Measurements from ENCODE around the gene TRIP11. TPM values are rescaled to one million over a fixed set of nuclear protein-coding genes. Genes with fewer than 3 reads are reported as not detected.

TRIP11 gene
- total RNA-seq, 1 experiment from 2014 or later: 31.6 TPM

- no peaks in the 10 kb centered on the region for H3K9me2 ChIP-seq (replicated peaks; ENCODE audit: insufficient read depth, low read length)
- no peak for DNase-seq
- H3K27me3 ChIP-seq (ENCODE audit: low read length): no peaks in the 10 kb centered on the region
- no peak overlapping the region for H2AFZ ChIP-seq (ENCODE audit: low read length)
- no peak overlapping the region for H3K4me3 ChIP-seq (ENCODE audit: low read length)
- H3K9me3 ChIP-seq (ENCODE audit: low read length): no peaks in the 10 kb centered on the region
- H3K36me3 ChIP-seq (ENCODE audit: insufficient read depth, low read length): peaks cover 34% of the 10 kb centered on the region
- H4K20me1 ChIP-seq (ENCODE audit: insufficient read depth, low read depth, low read length): no peaks in the 10 kb centered on the region
- H3K4me1 ChIP-seq (ENCODE audit: low read length): no peaks in the 10 kb centered on the region
- H3K79me2 ChIP-seq (ENCODE audit: low read length): peaks cover 19% of the 10 kb centered on the region
- no peak overlapping the region for H3K9ac ChIP-seq (ENCODE audit: low read length)
- H3K4me2 ChIP-seq (ENCODE audit: low read depth, low read length, poor library complexity, severe bottlenecking): no peak overlapping the region
- no peak overlapping the region for H3K27ac ChIP-seq (ENCODE audit: low read length)
Observed at GRCh38 chr14:91980157-91980556, 59.7 kb downstream of the TRIP11 start.

- no peaks in the 10 kb centered on the region for H4K20me1 ChIP-seq (ENCODE audit: insufficient read depth, low read depth, low read length)
- peaks cover 24% of the 10 kb centered on the region for H3K36me3 ChIP-seq (ENCODE audit: insufficient read depth, low read length)
- peaks cover 7% of the 10 kb centered on the region for H3K79me2 ChIP-seq (ENCODE audit: low read length)
- H3K9me2 ChIP-seq (replicated peaks; ENCODE audit: insufficient read depth, low read length): no peaks in the 10 kb centered on the region
- H3K4me2 ChIP-seq (ENCODE audit: low read depth, low read length, poor library complexity, severe bottlenecking): no peak overlapping the region
- H2AFZ ChIP-seq (ENCODE audit: low read length): no peak overlapping the region
- H3K4me1 ChIP-seq (ENCODE audit: low read length): no peaks in the 10 kb centered on the region
- H3K9ac ChIP-seq (ENCODE audit: low read length): no peak overlapping the region
- no peak for DNase-seq
- no peaks in the 10 kb centered on the region for H3K9me3 ChIP-seq (ENCODE audit: low read length)
- no peak overlapping the region for H3K4me3 ChIP-seq (ENCODE audit: low read length)
- no peak overlapping the region for H3K27ac ChIP-seq (ENCODE audit: low read length)
- H3K27me3 ChIP-seq (ENCODE audit: low read length): no peaks in the 10 kb centered on the region
Observed at GRCh38 chr14:91977884-91978283, 62.0 kb downstream of the TRIP11 start.

- Histone ChIP-seq H3K36me3 (ENCODE audit: insufficient read depth, low read length) (peaks cover 26% of the 10 kb centered on the region), H3K4me1 (ENCODE audit: low read length) (no peaks in the 10 kb centered on the region), H3K27ac (ENCODE audit: low read length) (no peak overlapping the region), H3K79me2 (ENCODE audit: low read length) (no peaks in the 10 kb centered on the region), H2AFZ (ENCODE audit: low read length) (no peak overlapping the region), H3K4me3 (ENCODE audit: low read length) (no peak overlapping the region), H3K9me2 (replicated peaks; ENCODE audit: insufficient read depth, low read length) (no peaks in the 10 kb centered on the region), H4K20me1 (ENCODE audit: insufficient read depth, low read depth, low read length) (no peaks in the 10 kb centered on the region), H3K9ac (ENCODE audit: low read length) (no peak overlapping the region), H3K27me3 (ENCODE audit: low read length) (no peaks in the 10 kb centered on the region), H3K9me3 (ENCODE audit: low read length) (no peaks in the 10 kb centered on the region), H3K4me2 (ENCODE audit: low read depth, low read length, poor library complexity, severe bottlenecking) (no peak overlapping the region)
- DNase-seq: no peak
Observed at GRCh38 chr14:91975763-91976162, 64.1 kb downstream of the TRIP11 start.

GRCh38 chr14:91971188-91971778, 68.6 kb downstream of the TRIP11 start:
- no peaks in the 10 kb centered on the region for H3K9me2 ChIP-seq (replicated peaks; ENCODE audit: insufficient read depth, low read length)
- no peaks in the 10 kb centered on the region for H3K79me2 ChIP-seq (ENCODE audit: low read length)
- no peak overlapping the region for H2AFZ ChIP-seq (ENCODE audit: low read length)
- peaks cover 43% of the 10 kb centered on the region for H3K36me3 ChIP-seq (ENCODE audit: insufficient read depth, low read length)
- no peaks in the 10 kb centered on the region for H3K27me3 ChIP-seq (ENCODE audit: low read length)
- no peak overlapping the region for H3K4me3 ChIP-seq (ENCODE audit: low read length)
- H3K4me2 ChIP-seq (ENCODE audit: low read depth, low read length, poor library complexity, severe bottlenecking): no peak overlapping the region
- no peaks in the 10 kb centered on the region for H3K9me3 ChIP-seq (ENCODE audit: low read length)
- peaks cover 9% of the 10 kb centered on the region for H3K4me1 ChIP-seq (ENCODE audit: low read length)
- H4K20me1 ChIP-seq (ENCODE audit: insufficient read depth, low read depth, low read length): no peaks in the 10 kb centered on the region
- no peak for DNase-seq
- no peak overlapping the region for H3K27ac ChIP-seq (ENCODE audit: low read length)
- H3K9ac ChIP-seq (ENCODE audit: low read length): no peak overlapping the region

GRCh38 chr14:91968280-91968679, 71.6 kb downstream of the TRIP11 start:
- H3K27me3 ChIP-seq (ENCODE audit: low read length): no peaks in the 10 kb centered on the region
- H4K20me1 ChIP-seq (ENCODE audit: insufficient read depth, low read depth, low read length): no peaks in the 10 kb centered on the region
- peaks cover 27% of the 10 kb centered on the region for H3K36me3 ChIP-seq (ENCODE audit: insufficient read depth, low read length)
- H3K9me2 ChIP-seq (replicated peaks; ENCODE audit: insufficient read depth, low read length): no peaks in the 10 kb centered on the region
- H3K9me3 ChIP-seq (ENCODE audit: low read length): no peaks in the 10 kb centered on the region
- H3K4me3 ChIP-seq (ENCODE audit: low read length): no peak overlapping the region
- no peak overlapping the region for H3K4me2 ChIP-seq (ENCODE audit: low read depth, low read length, poor library complexity, severe bottlenecking)
- DNase-seq: no peak
- no peak overlapping the region for H3K27ac ChIP-seq (ENCODE audit: low read length)
- H2AFZ ChIP-seq (ENCODE audit: low read length): no peak overlapping the region
- no peaks in the 10 kb centered on the region for H3K79me2 ChIP-seq (ENCODE audit: low read length)
- no peak overlapping the region for H3K9ac ChIP-seq (ENCODE audit: low read length)
- H3K4me1 ChIP-seq (ENCODE audit: low read length): peaks cover 9% of the 10 kb centered on the region

- no peak overlapping the region for H3K27ac ChIP-seq (ENCODE audit: low read length)
- no peak for DNase-seq
- no peaks in the 10 kb centered on the region for H3K9me2 ChIP-seq (replicated peaks; ENCODE audit: insufficient read depth, low read length)
- no peak overlapping the region for H3K4me3 ChIP-seq (ENCODE audit: low read length)
- no peaks in the 10 kb centered on the region for H3K27me3 ChIP-seq (ENCODE audit: low read length)
- H3K4me1 ChIP-seq (ENCODE audit: low read length): peaks cover 9% of the 10 kb centered on the region
- H3K79me2 ChIP-seq (ENCODE audit: low read length): no peaks in the 10 kb centered on the region
- H3K36me3 ChIP-seq (ENCODE audit: insufficient read depth, low read length): peaks cover 15% of the 10 kb centered on the region
- no peaks in the 10 kb centered on the region for H4K20me1 ChIP-seq (ENCODE audit: insufficient read depth, low read depth, low read length)
- H3K4me2 ChIP-seq (ENCODE audit: low read depth, low read length, poor library complexity, severe bottlenecking): no peak overlapping the region
- H3K9ac ChIP-seq (ENCODE audit: low read length): no peak overlapping the region
- H3K9me3 ChIP-seq (ENCODE audit: low read length): no peaks in the 10 kb centered on the region
- H2AFZ ChIP-seq (ENCODE audit: low read length): no peak overlapping the region
Observed at GRCh38 chr14:91964724-91965123, 75.1 kb downstream of the TRIP11 start.

GRCh38 chr14:91964011-91964410, 75.8 kb downstream of the TRIP11 start:
- Histone ChIP-seq H3K9me2 (replicated peaks; ENCODE audit: insufficient read depth, low read length) (no peaks in the 10 kb centered on the region), H3K9me3 (ENCODE audit: low read length) (no peaks in the 10 kb centered on the region), H3K4me2 (ENCODE audit: low read depth, low read length, poor library complexity, severe bottlenecking) (no peak overlapping the region), H2AFZ (ENCODE audit: low read length) (no peak overlapping the region), H4K20me1 (ENCODE audit: insufficient read depth, low read depth, low read length) (no peaks in the 10 kb centered on the region), H3K79me2 (ENCODE audit: low read length) (no peaks in the 10 kb centered on the region), H3K4me1 (ENCODE audit: low read length) (peaks cover 9% of the 10 kb centered on the region), H3K36me3 (ENCODE audit: insufficient read depth, low read length) (peaks cover 8% of the 10 kb centered on the region), H3K27ac (ENCODE audit: low read length) (no peak overlapping the region), H3K9ac (ENCODE audit: low read length) (no peak overlapping the region), H3K4me3 (ENCODE audit: low read length) (no peak overlapping the region), H3K27me3 (ENCODE audit: low read length) (no peaks in the 10 kb centered on the region)
- no peak for DNase-seq

- no peaks in the 10 kb centered on the region for H4K20me1 ChIP-seq (ENCODE audit: insufficient read depth, low read depth, low read length)
- no peaks in the 10 kb centered on the region for H3K79me2 ChIP-seq (ENCODE audit: low read length)
- no peaks in the 10 kb centered on the region for H3K27me3 ChIP-seq (ENCODE audit: low read length)
- no peak overlapping the region for H3K4me3 ChIP-seq (ENCODE audit: low read length)
- H3K4me1 ChIP-seq (ENCODE audit: low read length): peaks cover 6% of the 10 kb centered on the region
- no peak overlapping the region for H3K9ac ChIP-seq (ENCODE audit: low read length)
- no peaks in the 10 kb centered on the region for H3K9me2 ChIP-seq (replicated peaks; ENCODE audit: insufficient read depth, low read length)
- DNase-seq: no peak
- no peak overlapping the region for H3K27ac ChIP-seq (ENCODE audit: low read length)
- H3K4me2 ChIP-seq (ENCODE audit: low read depth, low read length, poor library complexity, severe bottlenecking): no peak overlapping the region
- H3K36me3 ChIP-seq (ENCODE audit: insufficient read depth, low read length): peaks cover 3% of the 10 kb centered on the region
- no peak overlapping the region for H2AFZ ChIP-seq (ENCODE audit: low read length)
- H3K9me3 ChIP-seq (ENCODE audit: low read length): no peaks in the 10 kb centered on the region
Observed at GRCh38 chr14:91963465-91963864, 76.4 kb downstream of the TRIP11 start.

Data from Karpas-422 (cell line).